ENCODE results near the gene TRMT2B.
"Not testable (repeated sequence)": the region's sequence is repeated elsewhere in the genome, so short reads cannot be mapped to it uniquely, and the experiment has no call there.

Gene TRMT2B

DNA sequence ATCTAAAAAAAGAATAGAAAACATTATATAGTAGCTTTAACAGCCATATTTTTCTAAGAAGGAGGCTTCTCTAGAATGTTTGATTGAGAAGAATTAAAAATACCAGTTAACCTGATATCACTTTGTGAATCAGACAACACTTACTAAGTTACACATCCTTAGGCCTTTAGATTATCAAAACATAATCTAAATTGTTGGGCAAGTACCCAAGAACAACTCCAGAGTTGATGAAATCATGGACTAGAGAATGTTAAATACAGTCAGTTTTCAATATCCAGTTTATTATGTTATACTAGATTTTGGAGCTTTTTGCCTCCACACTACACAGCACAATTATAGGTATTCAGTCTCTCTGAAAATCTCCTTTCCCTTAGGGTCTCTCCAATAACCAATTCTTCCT, 42.8 kb downstream of the TRMT2B start:
- DNase-seq (ENCODE audit: low read depth) = no peak

DNA sequence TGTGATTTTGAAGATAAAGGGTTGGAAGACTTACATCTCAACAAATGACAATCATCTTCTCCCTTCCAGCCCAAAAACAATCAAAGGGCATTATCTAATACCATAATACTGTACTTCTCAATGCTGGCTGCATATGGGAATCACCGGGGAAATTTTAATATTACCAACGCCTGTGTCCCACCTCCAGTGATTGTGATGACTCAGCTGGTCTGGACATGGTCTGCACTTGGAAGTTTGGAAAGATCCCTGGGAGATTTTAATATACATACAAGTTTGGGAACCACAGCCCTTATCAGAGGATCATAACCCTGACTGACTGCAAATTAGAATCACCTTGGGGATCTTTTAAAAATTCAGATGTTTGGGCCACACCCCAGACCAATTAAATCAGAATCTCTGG, 52.5 kb downstream of the TRMT2B start:
- DNase-seq (ENCODE audit: low read depth) = no peak

- DNase-seq (ENCODE audit: low read depth) = no peak
Observed at GRCh38 chrX:100995469-100995868, 56.4 kb downstream of the TRMT2B start.

- DNase-seq (ENCODE audit: low read depth) = no peak
Observed at GRCh38 chrX:100994352-100995281, 57.3 kb downstream of the TRMT2B start.

GRCh38 chrX:100990139-100990538, 61.8 kb downstream of the TRMT2B start:
- no peak for DNase-seq (ENCODE audit: low read depth)

- no peak for DNase-seq (ENCODE audit: low read depth)
Observed at GRCh38 chrX:100984818-100985217, 67.1 kb downstream of the TRMT2B start.

- not testable (repeated sequence) for DNase-seq (ENCODE audit: low read depth)
Observed at GRCh38 chrX:100981498-100981845, 70.4 kb downstream of the TRMT2B start.

GRCh38 chrX:100980608-100981497, 71.1 kb downstream of the TRMT2B start:
- no peak for DNase-seq (ENCODE audit: low read depth)

GRCh38 chrX:100979881-100980607, 71.9 kb downstream of the TRMT2B start:
- no peak for DNase-seq (ENCODE audit: low read depth)

- no peak for DNase-seq (ENCODE audit: low read depth)
Observed at GRCh38 chrX:100976211-100976610, 75.7 kb downstream of the TRMT2B start.

- DNase-seq (ENCODE audit: low read depth) = no peak
Observed at GRCh38 chrX:100975212-100975611, 76.7 kb downstream of the TRMT2B start.

DNA sequence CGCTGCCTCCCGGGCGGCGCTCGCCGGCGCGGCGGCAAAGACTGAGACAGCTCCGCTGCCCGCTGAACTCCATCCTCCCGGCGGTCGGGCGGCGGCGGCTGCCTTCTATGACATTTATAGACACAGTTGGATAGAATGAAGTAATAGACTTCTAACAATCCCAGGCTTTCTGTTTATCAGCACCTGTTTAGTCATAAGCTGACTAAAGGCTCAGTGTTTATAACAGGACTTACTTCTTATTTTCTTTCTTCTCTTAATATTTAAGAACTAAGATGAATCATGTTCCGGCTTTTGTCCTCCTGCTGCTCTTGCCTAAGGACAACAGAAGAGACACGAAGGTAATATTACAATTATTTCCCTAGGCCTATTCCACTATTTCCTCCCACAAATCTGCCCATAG, 78.5 kb downstream of the TRMT2B start:
- no peak for DNase-seq (ENCODE audit: low read depth)

DNA sequence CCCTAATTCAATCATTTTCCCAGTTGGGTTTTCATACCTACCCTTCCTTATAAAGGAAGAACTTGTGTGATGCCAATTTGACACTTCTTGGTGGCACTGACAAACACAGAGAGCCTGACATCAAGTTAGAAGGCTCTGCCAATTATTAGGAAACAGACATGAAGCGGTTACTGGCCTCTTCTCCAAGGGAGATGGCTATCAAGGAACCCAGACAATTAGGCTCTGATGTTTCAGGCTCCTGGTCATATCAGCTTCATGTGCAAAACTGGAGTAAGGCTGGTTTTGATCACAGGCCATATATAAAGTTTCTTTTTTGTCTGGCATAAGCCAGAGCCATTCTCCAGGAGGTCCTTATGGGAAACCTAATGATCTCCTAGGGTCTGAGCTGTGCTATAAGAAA, 82.0 kb downstream of the TRMT2B start:
- DNase-seq (ENCODE audit: low read depth) = no peak

GRCh38 chrX:100969408-100969807, 82.5 kb downstream of the TRMT2B start, which contains the start of gene ARL13A:
ARL13A (plus strand) TSS chrX:100969708; CDS start chrX:100973690, 3,982 bp downstream.
- DNase-seq (ENCODE audit: low read depth) = no peak

DNA sequence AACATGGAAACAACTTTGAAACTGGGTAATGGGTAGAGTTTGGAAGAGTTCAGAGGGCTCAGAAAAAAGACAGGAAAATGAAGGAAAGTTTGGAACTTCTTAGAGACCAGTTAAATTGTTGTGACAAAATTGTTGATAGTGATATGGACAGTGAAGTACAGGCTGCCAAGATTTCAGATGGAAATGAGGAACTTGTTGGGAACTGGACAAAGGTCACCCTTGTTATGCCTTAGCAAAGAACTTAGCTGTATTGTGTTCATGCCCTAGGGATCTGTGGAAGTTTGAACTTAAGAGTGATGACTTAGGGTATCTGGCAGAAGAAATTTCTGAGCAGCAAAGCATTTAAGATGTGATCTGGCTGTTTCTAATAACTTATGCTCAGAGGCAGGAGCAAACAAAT, 87.5 kb downstream of the TRMT2B start:
- DNase-seq (ENCODE audit: low read depth) = no peak

DNA sequence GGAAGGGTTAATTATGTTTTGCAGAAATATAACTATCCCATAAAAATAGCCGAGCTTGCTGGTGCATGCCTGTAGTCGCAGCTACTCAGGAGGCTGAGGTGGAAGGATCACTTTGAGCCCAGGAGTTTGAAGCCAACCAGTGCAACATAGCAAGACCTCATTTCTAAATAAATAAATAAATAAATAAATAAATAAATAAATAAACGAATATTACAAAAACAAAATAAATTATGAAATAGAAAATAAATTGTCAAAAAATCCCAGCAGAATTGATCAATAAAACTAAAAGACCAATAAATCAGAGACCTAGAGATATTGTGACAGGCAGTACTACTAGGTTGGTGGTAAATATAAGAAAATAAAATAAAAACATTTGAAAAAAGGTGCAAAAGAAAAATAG, 89.1 kb downstream of the TRMT2B start:
- DNase-seq (ENCODE audit: low read depth) = no peak

All from activated T-helper 1 cell treated with Interleukin-2 at 50 U/mL for 16 hours (primary cell).